Thoracic aorta (tissue), 2 donors: ENCODE measurements around the gene PPEF1. TPM values are rescaled to one million over a fixed set of nuclear protein-coding genes. Genes with fewer than 3 reads are reported as not detected.

Experiments used
- ATAC-seq: fragments of 150-250 bp; one replicate; pipeline ENCODE4 v1.8.0; 2017; ENCODE audit warnings: low read depth; ENCODE audit not compliant: insufficient number of reproducible peaks, low FRiP score
- DNase-seq: peaks from one replicate; pipeline ENCODE4 v3.0.0-alpha.2; 2020; ENCODE audit warnings: low spot score
- H3K27ac ChIP-seq, 2 donors: fragments of 200-600 bp; sonication (generic); 1 replicate in 1 of 2; 2 replicates in 1 of 2; pipeline ENCODE4 v1.5.1; 2016; ENCODE audit warnings: mild to moderate bottlenecking in 2 of 2, moderate library complexity in 2 of 2
- H3K27me3 ChIP-seq: fragments of 200-600 bp; sonication (generic); replicated peaks from 2 replicates; pipeline ENCODE4 v1.6.0; 2016; ENCODE audit warnings: mild to moderate bottlenecking; ENCODE audit not compliant: insufficient read depth
- H3K36me3 ChIP-seq: fragments of 200-600 bp; sonication (generic); one replicate; pipeline ENCODE4 v1.5.1; 2016
- H3K4me1 ChIP-seq, 2 donors: fragments of 200-600 bp; sonication (generic); 1 replicate in 1 of 2; 2 replicates in 1 of 2; pipeline versions ENCODE4 v1.5.1 to v1.6.0; 2016; ENCODE audit warnings: low read depth in 2 of 2, mild to moderate bottlenecking in 1 of 2; ENCODE audit not compliant: control insufficient read depth in 1 of 2
- H3K4me3 ChIP-seq: fragments of 200-600 bp; sonication (generic); 2 replicates; pipeline ENCODE4 v1.5.1; 2016; ENCODE audit warnings: mild to moderate bottlenecking
- H3K9me3 ChIP-seq: fragments of 200-600 bp; sonication (generic); 2 replicates; pipeline ENCODE4 v1.5.1; 2016
- CTCF ChIP-seq: fragments of 200-600 bp; sonication (generic); IDR thresholded peaks from one replicate; pipeline ENCODE4 v1.5.1; 2019; ENCODE audit warnings: antibody characterized with exemption
- total RNA-seq, 2 donors: library from RNA; depleted of rRNA; stranded (reverse); fragments of >200 nt; gene quantifications; one replicate each; pipeline versions ENCODE4 v1.1.0 to v1.2.3, GENCODE V29; 2016

PPEF1 gene
- total RNA-seq, 2 donors from 2014 or later, result not detected

DNA sequence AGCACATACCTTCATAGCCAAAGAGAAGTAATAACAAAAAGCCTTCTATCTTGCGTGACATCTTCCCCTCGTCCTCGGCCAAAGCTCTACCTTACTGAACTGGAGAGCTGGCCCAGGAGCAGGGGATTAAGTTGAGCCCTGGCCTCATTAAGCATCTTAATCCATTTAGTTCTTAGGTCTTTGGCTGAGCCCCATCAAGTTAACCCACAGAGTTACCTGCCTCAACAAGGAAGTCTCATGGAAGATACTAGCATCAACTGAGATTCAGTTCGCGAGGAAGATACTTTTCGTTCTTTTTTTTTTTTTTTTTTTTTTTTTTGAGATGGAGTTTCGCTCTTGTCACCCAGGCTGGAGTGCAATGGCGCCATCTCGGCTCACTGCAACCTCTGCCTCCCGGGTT is 35.4 kb upstream of the PPEF1 start, which contains the start of gene RS1:
Gene RS1, minus strand, starts transcription at position 101 of the 400 bp plus-strand sequence. Its CDS starts 40 bp downstream, at position 61.
- TF ChIP-seq CTCF, result no peak
- H3K36me3 ChIP-seq, result no peaks in the 10 kb centered on the region
- H3K9me3 ChIP-seq, result no peaks in the 10 kb centered on the region
- H3K27ac ChIP-seq, result no peak within 1 kb of the TSS
- DNase-seq (no peak), ATAC-seq (no peak)
- H3K27me3 ChIP-seq, result no peaks in the 10 kb centered on the region
- H3K4me1 ChIP-seq, result no peaks in the 10 kb centered on the region
- no peak within 1 kb of the TSS for H3K4me3 ChIP-seq

- no peaks in the 10 kb centered on the region for H3K4me1 ChIP-seq
- H3K4me3 ChIP-seq, result peak overlapping the region; percentile 83
- no peaks in the 10 kb centered on the region for H3K36me3 ChIP-seq
- H3K9me3 ChIP-seq, result no peaks in the 10 kb centered on the region
- H3K27ac ChIP-seq, result peak overlapping the region; percentile 50 to 60
- TF ChIP-seq CTCF, result no peak
- DNase-seq, result no peak
- ATAC-seq, result no peak
- no peaks in the 10 kb centered on the region for H3K27me3 ChIP-seq
These were observed 33.0 kb upstream of the PPEF1 start for GRCh38 chrX:18674417-18674787.

GRCh38 chrX:18674788-18675735 is 32.4 kb upstream of the PPEF1 start:
- peak; percentile 79 for ATAC-seq
- Histone ChIP-seq H3K9me3 (no peaks in the 10 kb centered on the region), H3K36me3 (no peaks in the 10 kb centered on the region), H3K4me1 (no peaks in the 10 kb centered on the region), H3K4me3 (peak overlapping the region; percentile 83), H3K27me3 (no peaks in the 10 kb centered on the region), H3K27ac (peak overlapping the region; percentile 80 to 81)
- TF ChIP-seq CTCF, result no peak
- no peak for DNase-seq

- H3K36me3 ChIP-seq, result no peaks in the 10 kb centered on the region
- H3K4me3 ChIP-seq, result no peak overlapping the region
- ATAC-seq, result no peak
- H3K27me3 ChIP-seq, result no peaks in the 10 kb centered on the region
- H3K4me1 ChIP-seq, result no peaks in the 10 kb centered on the region
- no peak for TF ChIP-seq CTCF
- DNase-seq, result no peak
- H3K9me3 ChIP-seq, result no peaks in the 10 kb centered on the region
- no peak overlapping the region for H3K27ac ChIP-seq
These were observed 31.4 kb upstream of the PPEF1 start for GRCh38 chrX:18676050-18676449.

- Histone ChIP-seq H3K4me1 (no peaks in the 10 kb centered on the region), H3K27me3 (no peaks in the 10 kb centered on the region), H3K36me3 (no peaks in the 10 kb centered on the region), H3K27ac (no peak overlapping the region), H3K4me3 (no peak overlapping the region), H3K9me3 (no peaks in the 10 kb centered on the region)
- no peak for TF ChIP-seq CTCF
- DNase-seq (no peak), ATAC-seq (no peak)
These were observed 31.0 kb upstream of the PPEF1 start for GRCh38 chrX:18676470-18676869.
